NCI-H1694 treated with DMSO at 0.1 percent for 48 hours (cell line): Measurements from ENCODE around the gene CELSR1.
A peak's percentile ranks its signal among the peaks of the same experiment; 100 is the strongest.

Experiments used
- DNase-seq: peaks from one replicate; lab custom pipeline; 2025; lab: John Stamatoyannopoulos, UW

Gene CELSR1

GRCh38 chr22:46574993-46575910 lies 37.8 kb upstream of the CELSR1 start:
- DNase-seq, result no peak

- DNase-seq, result no peak
Measured at GRCh38 chr22:46574438-46574992, 37.1 kb upstream of the CELSR1 start.

DNA sequence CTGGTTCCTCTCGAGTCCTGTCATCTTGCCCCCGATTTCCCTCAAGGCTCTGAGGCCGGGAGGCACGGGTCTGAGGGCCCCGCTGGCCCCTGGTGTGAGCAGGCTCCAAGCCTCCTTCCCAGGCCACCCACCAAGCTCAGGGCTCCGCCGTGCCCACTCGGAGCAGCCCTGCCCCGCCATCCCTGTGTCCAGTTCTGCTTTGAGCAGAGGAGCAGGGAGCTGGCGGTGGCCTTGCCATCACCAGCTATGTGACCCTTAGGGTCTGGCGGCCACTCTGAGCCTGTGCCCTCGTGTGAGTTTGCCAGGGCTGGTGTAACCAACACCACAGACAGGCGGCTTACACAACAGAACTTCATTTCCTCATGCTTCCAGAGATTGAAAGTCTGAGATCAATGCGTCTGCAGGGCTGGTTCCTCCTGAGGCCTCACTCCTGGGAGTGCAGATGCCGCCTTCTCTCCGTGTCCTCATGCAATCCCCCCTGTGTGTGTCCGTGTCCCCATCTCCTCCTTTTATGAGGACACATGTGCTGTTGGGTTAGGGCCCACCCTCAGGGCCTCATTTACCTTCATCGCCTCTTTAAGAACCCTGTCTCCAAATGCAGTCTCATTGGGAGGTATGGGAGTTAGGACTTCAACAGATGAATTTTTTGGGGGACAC lies 36.5 kb upstream of the CELSR1 start:
- DNase-seq, result no peak

DNA sequence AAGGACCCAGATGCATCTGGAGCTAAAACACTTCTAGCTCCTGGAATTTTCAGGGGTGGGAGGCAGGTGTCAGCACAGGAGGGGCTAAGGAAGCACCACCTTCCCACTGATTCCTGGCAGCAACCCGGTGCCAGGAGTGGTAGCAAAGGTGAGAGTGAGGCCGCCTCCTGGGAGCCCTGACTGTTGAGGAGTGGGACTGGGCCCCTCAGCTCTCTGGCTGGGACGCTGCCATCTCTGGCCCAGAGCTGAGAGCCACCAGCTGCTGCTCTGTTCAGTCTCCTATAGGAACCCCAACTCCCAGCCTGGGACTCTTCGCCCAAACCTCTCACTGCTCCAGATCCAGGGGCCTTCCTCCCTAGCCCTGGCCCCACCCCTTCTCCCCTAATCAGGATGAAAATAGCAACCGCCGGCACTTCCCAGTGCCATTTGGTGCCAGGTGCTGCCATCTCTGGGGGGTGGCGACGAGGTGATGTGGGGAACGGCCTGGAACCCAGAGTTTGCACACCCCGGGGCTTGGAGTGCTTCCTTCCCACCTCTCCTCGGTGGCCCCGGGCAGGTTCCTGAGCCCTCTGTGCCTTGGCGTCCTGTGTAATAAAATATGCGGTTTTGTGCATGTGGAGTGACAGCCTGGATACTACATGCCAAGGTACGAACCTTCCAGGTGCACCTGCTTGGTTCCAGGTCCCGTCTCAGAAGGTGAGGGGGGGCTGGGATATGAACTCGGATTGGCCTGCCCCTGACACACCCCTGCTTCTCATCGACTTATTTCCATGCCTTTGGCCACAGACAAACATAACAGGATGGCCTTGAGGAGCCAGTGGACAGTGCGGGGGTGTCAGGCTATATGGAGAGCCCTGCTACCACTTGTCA lies 35.7 kb upstream of the CELSR1 start:
- DNase-seq, result no peak

GRCh38 chr22:46571642-46572250 lies 34.3 kb upstream of the CELSR1 start:
- no peak for DNase-seq

GRCh38 chr22:46569848-46570695 lies 32.7 kb upstream of the CELSR1 start:
- no peak for DNase-seq

DNA sequence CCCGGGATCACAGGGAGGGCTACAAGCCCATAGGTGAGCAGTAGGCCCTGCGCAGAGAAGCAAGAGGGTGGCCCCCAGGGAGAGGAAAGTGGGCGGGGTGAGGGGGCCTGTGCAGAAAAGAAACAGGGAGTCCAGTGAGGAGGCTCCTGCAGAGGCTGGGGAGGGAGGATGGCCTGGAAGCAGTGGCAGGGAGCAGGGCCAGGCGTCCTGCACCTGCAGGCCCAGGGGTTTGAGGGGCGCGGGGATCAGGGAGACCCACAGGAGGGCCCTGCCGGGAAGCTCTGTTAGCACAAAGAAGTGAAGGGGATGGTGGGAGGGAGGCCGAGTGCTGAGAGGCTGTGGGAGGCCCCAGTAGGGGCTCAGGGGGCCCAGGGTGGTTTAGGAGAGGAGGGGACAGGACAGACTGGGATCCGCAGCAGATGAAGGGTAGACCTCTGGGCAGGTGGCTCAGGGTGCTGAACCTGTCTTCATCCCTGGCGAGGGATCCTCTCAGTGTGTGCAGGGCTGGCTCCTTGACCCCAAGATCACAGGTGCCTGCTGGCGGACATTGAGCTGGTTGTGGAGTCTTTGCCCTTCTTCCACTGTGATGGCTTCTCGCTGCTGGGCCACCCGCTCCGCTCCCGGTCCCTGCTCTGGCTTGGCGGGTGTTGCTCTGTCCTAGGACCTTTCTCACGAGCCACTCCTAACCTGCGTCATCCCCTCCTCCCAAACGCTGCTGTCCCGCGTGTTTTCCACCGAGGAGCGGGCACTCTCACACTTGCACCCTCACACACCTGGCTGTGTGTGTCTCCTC lies 31.8 kb upstream of the CELSR1 start:
- no peak for DNase-seq

GRCh38 chr22:46568102-46568809 lies 30.8 kb upstream of the CELSR1 start:
- DNase-seq, result no peak

DNA sequence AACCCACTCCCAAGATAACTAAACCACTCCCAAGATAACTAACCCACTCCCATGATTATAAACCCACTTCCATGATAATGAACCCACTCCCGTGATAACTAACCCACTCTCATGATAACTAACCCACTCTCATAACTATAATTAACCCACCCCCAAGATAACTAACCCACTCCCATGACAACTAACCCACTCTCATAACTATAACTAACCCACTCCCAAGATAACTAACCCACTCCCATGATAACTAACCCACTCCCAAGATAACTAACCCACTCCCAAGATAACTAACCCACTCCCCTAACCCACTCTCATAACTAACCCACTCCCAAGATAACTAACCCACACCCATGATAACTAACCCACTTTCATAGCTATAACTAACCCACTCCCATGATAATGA lies 30.1 kb upstream of the CELSR1 start:
- DNase-seq, result no peak

GRCh38 chr22:46564084-46564714 lies 26.8 kb upstream of the CELSR1 start:
- DNase-seq, result no peak

- peak; percentile 93 for DNase-seq
Measured at GRCh38 chr22:46563381-46564083, 26.1 kb upstream of the CELSR1 start.

GRCh38 chr22:46561435-46561905 lies 24.1 kb upstream of the CELSR1 start:
- DNase-seq, result no peak

DNA sequence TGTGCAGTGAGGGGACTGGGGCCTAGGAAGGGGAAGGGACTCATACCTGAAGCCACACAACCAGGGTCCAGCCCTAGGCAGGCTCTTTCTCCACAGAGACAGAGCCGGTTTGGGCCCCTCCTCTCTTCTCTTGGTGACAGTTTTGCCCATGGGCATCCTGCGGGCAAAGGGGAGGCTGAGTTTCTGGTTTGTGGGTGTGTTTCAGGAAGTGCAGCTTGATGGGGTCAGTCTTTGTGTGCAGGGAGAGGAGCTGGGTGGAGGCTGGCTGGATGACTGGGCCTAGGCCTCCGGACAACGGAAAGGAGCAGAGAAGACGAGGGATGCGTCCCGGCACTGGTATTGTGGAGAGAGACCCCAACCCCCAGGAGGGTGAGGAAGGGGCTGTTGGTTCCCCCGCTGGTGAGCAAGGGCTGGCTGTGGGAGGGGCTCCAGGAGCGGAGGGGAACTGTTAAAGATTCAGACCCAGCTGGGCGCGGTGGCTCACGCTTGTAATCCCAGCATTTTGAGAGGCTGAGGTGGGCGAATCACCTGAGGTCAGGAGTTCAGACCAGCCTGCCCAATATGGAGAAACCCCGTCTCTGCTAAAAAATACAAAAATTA lies 23.4 kb upstream of the CELSR1 start:
- no peak for DNase-seq

- no peak for DNase-seq
Measured at GRCh38 chr22:46557736-46558480, 20.5 kb upstream of the CELSR1 start.

DNA sequence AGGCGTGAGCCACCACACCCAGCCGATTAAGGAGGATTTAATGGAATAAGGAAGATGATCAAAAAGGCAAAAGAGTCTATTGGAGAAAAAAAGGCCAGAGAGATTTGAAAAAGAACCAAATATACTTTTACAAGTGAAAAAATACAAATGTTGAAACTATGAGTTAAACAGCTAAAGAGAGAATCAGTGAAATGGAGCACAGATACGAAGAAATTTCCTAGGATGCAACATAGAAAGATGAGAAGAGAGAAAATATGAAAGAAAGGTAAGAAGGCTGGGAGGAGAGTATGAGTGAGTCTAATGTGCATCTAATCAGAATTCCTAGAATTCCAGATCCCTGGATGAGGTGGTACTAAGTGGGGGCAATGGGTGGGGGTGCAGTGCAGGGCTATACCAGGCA lies 19.4 kb upstream of the CELSR1 start:
- no peak for DNase-seq

DNA sequence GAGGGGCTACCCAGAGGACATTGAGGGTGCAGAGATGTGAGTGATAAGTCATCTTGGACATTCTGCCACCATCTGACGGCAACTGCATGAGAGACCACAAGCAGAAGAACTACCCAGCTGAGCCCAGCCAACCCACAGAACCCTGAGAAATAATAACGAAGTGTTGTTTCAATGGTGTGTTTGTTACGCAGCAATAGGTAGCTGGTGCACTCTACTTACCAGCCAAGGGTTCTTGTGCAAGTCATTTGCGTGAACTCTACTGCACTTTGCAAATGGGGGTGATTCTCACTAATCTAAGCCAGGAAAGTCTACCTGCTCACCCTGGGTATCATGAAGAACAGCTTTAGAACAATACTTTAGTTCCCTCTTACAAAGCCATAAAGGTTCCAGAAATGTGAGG lies 15.8 kb upstream of the CELSR1 start:
- DNase-seq, result no peak

- DNase-seq, result no peak
Measured at GRCh38 chr22:46551996-46552395, 14.6 kb upstream of the CELSR1 start.
